HepG2 (cell line): ENCODE data around the gene GNAT3. TPM values are rescaled to one million over a fixed set of nuclear protein-coding genes. Genes with fewer than 3 reads are reported as not detected.

Source experiments
- ATAC-seq: fragments of 200-7000 bp; cut with Tn5 transposase; 3 replicates; pipeline ENCODE4 v1.9.1; 2020; ENCODE audit warnings: mild to moderate bottlenecking, moderate library complexity
- BruUV-seq: library from RNA; stranded (reverse); fragments of 400-500 nt; replicated peaks from 2 replicates; lab custom pipeline; 2021; lab: Mats Ljungman, UMichigan
- CTCF ChIA-PET: fragments of 300-600 bp; formaldehyde crosslinking; extraction: SDS; loops from one replicate; lab custom pipeline; 2021; ENCODE audit warnings: low total read pairs, inconsistent platforms, low intra/inter-chr PET ratio; lab: Yijun Ruan, JAX
- POLR2A ChIA-PET: fragments of 350-600 bp; sonication (Branson Sonifier 250); formaldehyde crosslinking; loops from one replicate; lab custom pipeline; 2020; ENCODE audit warnings: antibody characterized with exemption, inconsistent platforms; lab: Yijun Ruan, JAX
- DNase-seq: peaks from one replicate; pipeline ENCODE4 v3.0.0-alpha.2; 2015; ENCODE audit warnings: low spot score
- FAIRE-seq: peaks from 3 replicates; lab custom pipeline; 2011; peaks lifted over from hg19 to GRCh38; lab: Jason Lieb, UNC
- H2AFZ ChIP-seq: one replicate; pipeline ENCODE4 v1.6.1; 2011; ENCODE audit warnings: low read length, inconsistent platforms
- H3K27ac ChIP-seq: fragments of 300-600 bp; 3 replicates; pipeline ENCODE4 v1.8.0; 2011; ENCODE audit warnings: mixed run types, mild to moderate bottlenecking, mixed read lengths, low read length, inconsistent platforms; ENCODE audit not compliant: insufficient read depth; ENCODE audit errors: extremely low read length
- H3K27me3 ChIP-seq, 2 experiments: fragments of 200-600 bp in 1 of 2; 2 replicates in 1 of 2; 3 replicates in 1 of 2; pipeline versions ENCODE4 v1.6.0 to v1.8.0; 2011; ENCODE audit warnings: low read length in 2 of 2, mild to moderate bottlenecking in 2 of 2, moderate library complexity in 2 of 2, inconsistent platforms in 1 of 2; ENCODE audit not compliant: insufficient read depth in 2 of 2, control insufficient read depth in 1 of 2
- H3K36me3 ChIP-seq, 2 experiments: fragments of 200-600 bp in 1 of 2; replicated peaks in 1 of 2; 2 replicates in 1 of 2; 3 replicates in 1 of 2; pipeline versions ENCODE4 v1.5.1 to v1.8.0; 2011; ENCODE audit warnings: low read length in 2 of 2, inconsistent platforms in 1 of 2; ENCODE audit not compliant: insufficient read depth in 2 of 2, control insufficient read depth in 1 of 2
- H3K4me1 ChIP-seq: 2 replicates; pipeline ENCODE4 v1.5.1; 2012; ENCODE audit warnings: low read length, inconsistent platforms; ENCODE audit not compliant: insufficient read depth
- H3K4me2 ChIP-seq: 2 replicates; pipeline ENCODE4 v1.6.0; 2011; ENCODE audit warnings: low read depth, low read length, inconsistent platforms
- H3K4me3 ChIP-seq, 3 experiments: fragments of 200-600 bp in 1 of 3; sonication (generic), shearing (Covaris generic) in 1 of 3; replicated peaks in 1 of 3; 2 replicates each; pipeline ENCODE4 v1.5.1; 2011 to 2016; ENCODE audit warnings: low read length in 3 of 3, inconsistent platforms in 2 of 3, low read depth in 2 of 3, mild to moderate bottlenecking in 2 of 3, control low read depth in 1 of 3, mixed read lengths in 1 of 3; ENCODE audit not compliant: insufficient read depth in 1 of 3
- H3K79me2 ChIP-seq: one replicate; pipeline ENCODE4 v1.6.1; 2011; ENCODE audit warnings: low read length, inconsistent platforms; ENCODE audit not compliant: insufficient read depth
- H3K9ac ChIP-seq: 2 replicates; pipeline ENCODE4 v1.6.0; 2011; ENCODE audit warnings: mild to moderate bottlenecking, low read depth, low read length, inconsistent platforms; ENCODE audit not compliant: insufficient read depth
- H3K9me3 ChIP-seq: 2 replicates; pipeline ENCODE4 v1.5.1; 2012; ENCODE audit warnings: mild to moderate bottlenecking, low read length
- H4K20me1 ChIP-seq: 2 replicates; pipeline ENCODE4 v1.6.0; 2011; ENCODE audit warnings: inconsistent platforms, mild to moderate bottlenecking, low read length, moderate library complexity; ENCODE audit not compliant: insufficient read depth
- BCL3 ChIP-seq: sonication (generic); formaldehyde crosslinking; IDR thresholded peaks from 2 replicates; pipeline ENCODE4 v1.5.1; 2020; ENCODE audit warnings: mild to moderate bottlenecking, missing genetic modification reagents, moderate library complexity
- CBFB ChIP-seq: sonication (generic); formaldehyde crosslinking; IDR thresholded peaks from 2 replicates; pipeline ENCODE4 v1.4.0; 2020; ENCODE audit warnings: missing genetic modification reagents
- HMGXB4 ChIP-seq, 2 experiments: sonication (generic) in 1 of 2; formaldehyde crosslinking in 1 of 2; IDR thresholded peaks; 2 replicates each; pipeline versions ENCODE4 v1.4.0 to v1.6.1; 2018 to 2020; ENCODE audit warnings: missing genetic modification reagents in 2 of 2, borderline replicate concordance in 1 of 2, low read depth in 1 of 2, mild to moderate bottlenecking in 1 of 2, missing biosample characterization in 1 of 2
- HNF4A ChIP-seq: sonication (generic); formaldehyde crosslinking; IDR thresholded peaks from 2 replicates; pipeline ENCODE4 v1.4.0; 2020; ENCODE audit warnings: missing genetic modification reagents
- KMT2A ChIP-seq: sonication (generic); formaldehyde crosslinking; IDR thresholded peaks from 2 replicates; pipeline ENCODE4 v1.4.0; 2020; ENCODE audit warnings: missing genetic modification reagents
- MEF2D ChIP-seq: sonication (generic); formaldehyde crosslinking; IDR thresholded peaks from 2 replicates; pipeline ENCODE4 v1.5.1; 2020; ENCODE audit warnings: mild to moderate bottlenecking, missing genetic modification reagents
- SNRNP70 ChIP-seq: fragments of 200-400 bp; formaldehyde crosslinking; IDR thresholded peaks from 2 replicates; pipeline ENCODE4 v1.6.1; 2017; ENCODE audit warnings: mild to moderate bottlenecking, low read depth, low read length, moderate library complexity
- SYNCRIP ChIP-seq: fragments of 200-400 bp; formaldehyde crosslinking; IDR thresholded peaks from 2 replicates; pipeline ENCODE4 v1.6.1; 2018; ENCODE audit warnings: mild to moderate bottlenecking, low read depth, low read length; ENCODE audit not compliant: insufficient read depth
- THAP7 ChIP-seq: sonication (generic); formaldehyde crosslinking; IDR thresholded peaks from 2 replicates; pipeline ENCODE4 v1.8.1; 2023; ENCODE audit warnings: mild to moderate bottlenecking, missing genetic modification reagents
- ZBTB7A ChIP-seq: sonication (generic); formaldehyde crosslinking; IDR thresholded peaks from 2 replicates; pipeline ENCODE4 v1.8.0; 2022; ENCODE audit warnings: mild to moderate bottlenecking, missing genetic modification reagents
- ZNF670 ChIP-seq: sonication (generic); formaldehyde crosslinking; IDR thresholded peaks from 2 replicates; pipeline ENCODE4 v1.8.0; 2022; ENCODE audit warnings: mild to moderate bottlenecking, missing genetic modification reagents, borderline replicate concordance
- WGBS: methylation state at CpG from one replicate; pipeline ENCODE4 v1.1.6; 2017; ENCODE audit warnings: low lambda C conversion rate; 5-methylcytosine and 5-hydroxymethylcytosine counted together
- in situ Hi-C: cut with HindIII; loops from 2 replicates; pipeline ENCODE4 v1.10.0; 2017; ENCODE audit warnings: low pct_unique_long_range_greater_than_20kb; ENCODE audit not compliant: extremely low pct_ligation_motif_present
- intact Hi-C: fragments of 100-400 bp; cut with micrococcal nuclease; formaldehyde crosslinking; loops from one replicate; pipeline ENCODE4 v1.10.0; 2022; ENCODE audit not compliant: unreplicated experiment
- polyA plus RNA-seq, 8 experiments: library from polyadenylated mRNA; depleted of rRNA in 3 of 8; stranded (reverse) in 7 of 8; unstranded in 1 of 8; fragments of >200 nt; fragmentation: Illumina TruSeq in 4 of 8; extraction: Trizol in 4 of 8; gene quantifications; 2 replicates each; pipeline versions ENCODE4 v1.2.1 to v1.2.3, GENCODE V29; 2011 to 2016; ENCODE audit warnings: low read depth in 4 of 8, missing spikeins in 1 of 8, mixed read lengths in 1 of 8; ENCODE audit not compliant: insufficient read depth in 1 of 8
- total RNA-seq, 5 experiments: library from RNA; depleted of rRNA; stranded (reverse); fragments of >200 nt; fragmentation: Illumina TruSeq; extraction: Trizol; gene quantifications; 2 replicates each; pipeline ENCODE4 v1.2.3, GENCODE V29; 2016; ENCODE audit warnings: low read depth in 1 of 5

The GNAT3 gene
- total and polyA plus RNA-seq, 2 of the 13 experiments (the other 11 are each of a cell fraction or from before 2014, with no cell fraction given) = not detected

- DNase-seq = no peak
- peak overlapping the region; percentile 29 for H2AFZ ChIP-seq
- H3K9me3 ChIP-seq = no peaks in the 10 kb centered on the region
- BruUV-seq = no TSS peak
- H3K27ac ChIP-seq = no peak overlapping the region
- no peak for FAIRE-seq
- H3K9ac ChIP-seq = no peak overlapping the region
- H3K36me3 ChIP-seq = no peaks in the 10 kb centered on the region
- H3K4me3 ChIP-seq = no peak overlapping the region
- 4% methylated on average over 4 of the region's 4 CpGs for WGBS
- CTCF ChIA-PET = no interaction called here
- POLR2A ChIA-PET = no interaction called here
- ATAC-seq = no peak; the same call in 2 of the 3 replicates
- peaks cover 10% of the 10 kb centered on the region for H3K4me1 ChIP-seq
- no peaks in the 10 kb centered on the region for H3K27me3 ChIP-seq
- TF ChIP-seq HNF4A (CRISPR knock-in tag) (0 out of 2 replicates have a peak, but pooled peaks have one; percentile 21), THAP7 (CRISPR knock-in tag) (no peak)
- in situ Hi-C loops = no loop called here
- intact Hi-C loops = no loop called here
- H3K79me2 ChIP-seq = no peaks in the 10 kb centered on the region
- no peaks in the 10 kb centered on the region for H4K20me1 ChIP-seq
- H3K4me2 ChIP-seq = peak overlapping the region; percentile 39; the same call in 1 of the 2 replicates
Measured at GRCh38 chr7:80472491-80473200, 39.2 kb downstream of the GNAT3 start.

GRCh38 chr7:80468931-80469714 lies 42.7 kb downstream of the GNAT3 start:
- Histone ChIP-seq H3K4me3 (no peak overlapping the region), H3K27ac (no peak overlapping the region), H3K9me3 (no peaks in the 10 kb centered on the region), H3K9ac (no peak overlapping the region), H3K36me3 (no peaks in the 10 kb centered on the region), H2AFZ (no peak overlapping the region), H4K20me1 (no peaks in the 10 kb centered on the region), H3K4me1 (peaks cover 17% of the 10 kb centered on the region), H3K27me3 (no peaks in the 10 kb centered on the region), H3K79me2 (no peaks in the 10 kb centered on the region), H3K4me2 (no peak overlapping the region)
- CTCF ChIA-PET = no interaction called here
- intact Hi-C loops (no loop called here), in situ Hi-C loops (no loop called here)
- FAIRE-seq = no peak
- DNase-seq = no peak
- 76% methylated on average over 3 of the region's 3 CpGs for WGBS
- no peak for ATAC-seq
- BruUV-seq = no TSS peak
- POLR2A ChIA-PET = no interaction called here
- TF ChIP-seq SNRNP70 = no peak
- TF ChIP-seq SYNCRIP = no peak
- TF ChIP-seq CBFB (CRISPR knock-in tag) = no peak
- TF ChIP-seq HMGXB4 (CRISPR knock-in tag; IDR thresholded peaks at IDR 0.05; ENCODE audit: borderline replicate concordance in 1 of 2, low read depth in 1 of 2) = no peak
- no peak for TF ChIP-seq ZBTB7A (CRISPR knock-in tag)
- TF ChIP-seq KMT2A (CRISPR knock-in tag) = no peak
- no peak for TF ChIP-seq MEF2D (CRISPR knock-in tag)
- no peak for TF ChIP-seq BCL3 (CRISPR knock-in tag)
- TF ChIP-seq ZNF670 (CRISPR knock-in tag) = no peak
